ENCODE results near the gene BBS5.

Gene BBS5

DNA sequence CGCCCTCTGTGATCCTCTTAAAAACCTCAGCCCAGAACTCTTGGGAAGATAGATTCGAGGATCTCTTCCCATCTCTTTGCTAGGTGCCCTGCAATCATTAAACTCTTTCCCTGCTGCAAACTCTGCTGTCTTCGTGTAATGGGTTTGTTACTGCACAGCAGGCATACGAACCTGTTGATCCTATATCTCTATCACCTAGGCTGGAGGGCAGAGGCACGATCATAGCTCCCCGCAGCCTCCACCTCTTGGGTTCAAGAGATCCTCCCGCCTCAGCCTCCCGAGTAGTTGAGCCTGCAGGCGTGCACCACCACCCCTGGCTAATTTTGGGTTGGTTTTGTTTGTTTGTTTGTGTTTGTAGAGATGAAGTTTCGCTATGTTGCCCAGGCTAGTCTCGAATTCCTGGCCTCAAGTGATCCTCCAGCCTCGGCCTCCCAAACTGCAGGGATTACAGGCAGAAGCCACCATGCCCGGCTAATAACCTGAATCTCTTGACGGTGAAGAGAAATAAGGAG, 493 bp upstream of the BBS5 start:
- TF ChIP-seq FOXP2 (optimal IDR thresholded peaks at IDR 0.05; ENCODE audit: borderline replicate concordance, extremely low read depth, extremely low read length, insufficient read depth): no peak
- TF ChIP-seq, protein P1, sequence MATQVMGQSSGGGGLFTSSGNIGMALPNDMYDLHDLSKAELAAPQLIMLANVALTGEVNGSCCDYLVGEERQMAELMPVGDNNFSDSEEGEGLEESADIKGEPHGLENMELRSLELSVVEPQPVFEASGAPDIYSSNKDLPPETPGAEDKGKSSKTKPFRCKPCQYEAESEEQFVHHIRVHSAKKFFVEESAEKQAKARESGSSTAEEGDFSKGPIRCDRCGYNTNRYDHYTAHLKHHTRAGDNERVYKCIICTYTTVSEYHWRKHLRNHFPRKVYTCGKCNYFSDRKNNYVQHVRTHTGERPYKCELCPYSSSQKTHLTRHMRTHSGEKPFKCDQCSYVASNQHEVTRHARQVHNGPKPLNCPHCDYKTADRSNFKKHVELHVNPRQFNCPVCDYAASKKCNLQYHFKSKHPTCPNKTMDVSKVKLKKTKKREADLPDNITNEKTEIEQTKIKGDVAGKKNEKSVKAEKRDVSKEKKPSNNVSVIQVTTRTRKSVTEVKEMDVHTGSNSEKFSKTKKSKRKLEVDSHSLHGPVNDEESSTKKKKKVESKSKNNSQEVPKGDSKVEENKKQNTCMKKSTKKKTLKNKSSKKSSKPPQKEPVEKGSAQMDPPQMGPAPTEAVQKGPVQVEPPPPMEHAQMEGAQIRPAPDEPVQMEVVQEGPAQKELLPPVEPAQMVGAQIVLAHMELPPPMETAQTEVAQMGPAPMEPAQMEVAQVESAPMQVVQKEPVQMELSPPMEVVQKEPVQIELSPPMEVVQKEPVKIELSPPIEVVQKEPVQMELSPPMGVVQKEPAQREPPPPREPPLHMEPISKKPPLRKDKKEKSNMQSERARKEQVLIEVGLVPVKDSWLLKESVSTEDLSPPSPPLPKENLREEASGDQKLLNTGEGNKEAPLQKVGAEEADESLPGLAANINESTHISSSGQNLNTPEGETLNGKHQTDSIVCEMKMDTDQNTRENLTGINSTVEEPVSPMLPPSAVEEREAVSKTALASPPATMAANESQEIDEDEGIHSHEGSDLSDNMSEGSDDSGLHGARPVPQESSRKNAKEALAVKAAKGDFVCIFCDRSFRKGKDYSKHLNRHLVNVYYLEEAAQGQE (IDR thresholded peaks at IDR 0.05; ENCODE audit: insufficient read depth in 1 of 2, low read depth in 2 of 2, low read length in 2 of 2): no peak
- no peak for TF ChIP-seq TAF1 (IDR thresholded peaks at IDR 0.05; ENCODE audit: borderline replicate concordance, insufficient read depth, low read length)
- no peak for TF ChIP-seq SIN3A (IDR thresholded peaks at IDR 0.05; ENCODE audit: borderline replicate concordance, insufficient read depth, low read length)
- TF ChIP-seq POLR2AphosphoS5 (IDR thresholded peaks at IDR 0.05; ENCODE audit: low read depth, low read length): no peak

DNA sequence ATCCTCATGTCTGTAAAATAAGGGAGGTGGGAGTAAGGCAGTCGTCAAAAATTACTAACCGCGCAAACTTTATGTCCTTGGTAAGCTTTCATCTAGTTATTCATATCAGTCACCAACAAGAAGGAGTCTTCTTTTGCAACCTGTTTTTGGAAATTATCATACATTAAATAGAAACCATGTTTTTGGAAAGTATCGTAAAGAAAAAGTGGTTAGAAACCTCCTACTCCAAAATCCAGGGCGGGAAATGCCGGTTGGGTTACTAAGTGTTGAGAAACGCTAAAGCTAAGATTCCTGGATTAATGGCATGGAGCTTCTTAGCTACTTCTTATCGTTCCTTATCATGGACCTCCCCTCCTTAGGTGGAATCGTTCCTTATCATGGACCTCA, 778 bp downstream of the BBS5 start:
- no peak for TF ChIP-seq TAF1 (IDR thresholded peaks at IDR 0.05; ENCODE audit: borderline replicate concordance, insufficient read depth, low read length)
- no peak for TF ChIP-seq SIN3A (IDR thresholded peaks at IDR 0.05; ENCODE audit: borderline replicate concordance, insufficient read depth, low read length)
- no peak for TF ChIP-seq POLR2AphosphoS5 (IDR thresholded peaks at IDR 0.05; ENCODE audit: low read depth, low read length)
- TF ChIP-seq, protein P1 (IDR thresholded peaks at IDR 0.05; ENCODE audit: insufficient read depth in 1 of 2, low read depth in 2 of 2, low read length in 2 of 2): no peak
- no peak for TF ChIP-seq FOXP2 (optimal IDR thresholded peaks at IDR 0.05; ENCODE audit: borderline replicate concordance, extremely low read depth, extremely low read length, insufficient read depth)

DNA sequence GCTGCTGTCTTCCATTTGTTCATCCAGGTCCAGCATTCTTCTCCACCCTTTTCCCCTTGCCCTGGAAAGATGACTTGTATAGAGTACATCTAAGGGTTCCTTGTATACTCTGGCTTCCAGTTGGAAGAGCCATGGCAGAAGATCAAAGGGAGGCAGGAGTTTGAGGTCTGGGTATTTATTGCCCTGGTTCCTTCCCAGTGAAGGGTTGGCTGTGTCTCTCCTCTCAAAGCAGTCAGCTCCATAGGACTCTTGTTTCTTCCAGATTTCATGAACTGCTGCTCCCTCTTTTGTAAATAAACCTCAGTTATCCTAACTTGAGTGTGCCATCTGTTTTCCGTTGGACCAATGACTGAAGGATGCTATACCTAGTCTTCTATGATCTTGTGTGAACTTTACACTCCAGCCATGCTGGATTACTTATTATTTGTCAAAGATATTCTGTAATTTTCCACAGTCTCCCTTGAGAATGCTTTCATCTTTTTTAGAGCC, 6.4 kb downstream of the BBS5 start:
- TF ChIP-seq TAF1 (IDR thresholded peaks at IDR 0.05; ENCODE audit: borderline replicate concordance, insufficient read depth, low read length) (no peak), SIN3A (IDR thresholded peaks at IDR 0.05; ENCODE audit: borderline replicate concordance, insufficient read depth, low read length) (no peak), FOXP2 (optimal IDR thresholded peaks at IDR 0.05; ENCODE audit: borderline replicate concordance, extremely low read depth, extremely low read length, insufficient read depth) (no peak), POLR2AphosphoS5 (IDR thresholded peaks at IDR 0.05; ENCODE audit: low read depth, low read length) (no peak)
- TF ChIP-seq, protein P1 (IDR thresholded peaks at IDR 0.05; ENCODE audit: insufficient read depth in 1 of 2, low read depth in 2 of 2, low read length in 2 of 2): no peak

DNA sequence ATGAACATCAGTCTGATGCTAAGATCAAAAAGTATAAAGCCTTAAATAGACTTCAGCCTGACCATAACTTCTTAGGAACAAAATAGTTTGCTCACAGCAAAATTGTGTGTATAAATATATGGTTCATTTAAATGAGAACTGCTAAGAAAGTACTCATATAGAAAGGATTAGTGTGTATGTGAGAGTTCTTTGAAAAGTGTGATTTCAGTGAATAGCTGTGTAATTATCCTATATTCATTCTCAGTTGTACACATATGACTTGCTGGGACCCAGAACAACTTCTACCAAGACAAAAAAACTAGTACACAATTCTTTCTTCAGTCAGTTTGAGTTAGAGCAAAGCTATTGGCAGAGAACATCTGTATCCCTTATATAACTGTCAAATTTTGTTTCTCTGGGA, 7.2 kb downstream of the BBS5 start:
- TF ChIP-seq, protein P1 (IDR thresholded peaks at IDR 0.05; ENCODE audit: insufficient read depth in 1 of 2, low read depth in 2 of 2, low read length in 2 of 2): no peak
- TF ChIP-seq FOXP2 (optimal IDR thresholded peaks at IDR 0.05; ENCODE audit: borderline replicate concordance, extremely low read depth, extremely low read length, insufficient read depth) (no peak), TAF1 (IDR thresholded peaks at IDR 0.05; ENCODE audit: borderline replicate concordance, insufficient read depth, low read length) (no peak), SIN3A (IDR thresholded peaks at IDR 0.05; ENCODE audit: borderline replicate concordance, insufficient read depth, low read length) (no peak), POLR2AphosphoS5 (IDR thresholded peaks at IDR 0.05; ENCODE audit: low read depth, low read length) (no peak)
